Left ventricle myocardium inferior (tissue), 1 donor: ENCODE results near the gene GMFB. TPM values are rescaled to one million over a fixed set of nuclear protein-coding genes. Genes with fewer than 3 reads are reported as not detected.
"Not testable (repeated sequence)": the region's sequence is repeated elsewhere in the genome, so short reads cannot be mapped to it uniquely, and the experiment has no call there.

Source experiments
- DNase-seq: peaks from one replicate; pipeline ENCODE4 v3.0.0-alpha.2; 2020
- H3K27ac ChIP-seq: fragments of 200-600 bp; replicated peaks from 2 replicates; pipeline ENCODE4 v1.8.0; 2021
- H3K27me3 ChIP-seq: fragments of 200-600 bp; 2 replicates; pipeline ENCODE4 v1.8.0; 2021; ENCODE audit warnings: low read depth
- H3K36me3 ChIP-seq: fragments of 200-600 bp; 2 replicates; pipeline ENCODE4 v1.8.0; 2021
- H3K4me1 ChIP-seq: fragments of 200-600 bp; 2 replicates; pipeline ENCODE4 v1.8.0; 2021
- H3K4me3 ChIP-seq: fragments of 200-600 bp; 2 replicates; pipeline ENCODE4 v1.8.0; 2021; ENCODE audit warnings: mild to moderate bottlenecking, moderate library complexity
- H3K9me3 ChIP-seq: fragments of 200-600 bp; replicated peaks from 2 replicates; pipeline ENCODE4 v1.8.0; 2021
- intact Hi-C: fragments of 100-400 bp; cut with micrococcal nuclease; formaldehyde crosslinking; loops from one replicate; pipeline ENCODE4 v1.11.0; 2022
- total RNA-seq: library from RNA; stranded (reverse); fragmentation: NEBNext Ultra II Directional; extraction: Animal tissue kit (Norgen Biotek cat#: 25700); gene quantifications from one replicate; pipeline ENCODE4 v1.2.1, GENCODE V29; 2021
- TF ChIP-seq, protein P1 (sequence below): fragments of 200-600 bp; IDR thresholded peaks from 2 replicates; pipeline ENCODE4 v1.8.0; 2021; ENCODE audit warnings: antibody characterized with exemption, mild to moderate bottlenecking, borderline replicate concordance
- donor health status: DM: no; HTN: yes; CAD: no; lungs with severe emphysema.

The GMFB gene
- total RNA-seq, 1 donor from 2014 or later: 23.4 TPM

DNA sequence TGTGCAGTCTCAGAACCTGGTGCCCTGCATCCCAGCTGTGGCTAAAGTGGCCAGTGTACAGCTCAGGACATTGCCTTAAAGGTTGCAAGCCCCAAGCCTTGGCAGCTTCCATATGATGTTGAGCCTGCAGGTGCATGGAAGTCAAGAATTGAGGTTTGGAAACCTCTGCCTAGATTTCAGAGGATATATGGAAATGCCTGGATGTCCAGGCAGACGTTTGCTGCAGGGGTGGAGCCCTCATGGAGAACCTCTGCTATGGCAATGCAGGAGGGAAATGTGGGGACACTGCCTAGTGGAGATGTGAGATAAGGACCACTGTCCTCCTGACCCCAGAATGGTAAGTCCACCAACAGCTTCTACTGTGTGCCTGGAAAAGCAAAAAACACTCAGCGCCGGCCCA is 29.7 kb downstream of the GMFB start:
- intact Hi-C loops: no loop called here
- Histone ChIP-seq H3K27me3 (no peaks in the 10 kb centered on the region), H3K4me3 (no peak overlapping the region), H3K4me1 (no peaks in the 10 kb centered on the region), H3K9me3 (no peaks in the 10 kb centered on the region), H3K36me3 (no peaks in the 10 kb centered on the region), H3K27ac (no peak overlapping the region)
- TF ChIP-seq, protein P1, sequence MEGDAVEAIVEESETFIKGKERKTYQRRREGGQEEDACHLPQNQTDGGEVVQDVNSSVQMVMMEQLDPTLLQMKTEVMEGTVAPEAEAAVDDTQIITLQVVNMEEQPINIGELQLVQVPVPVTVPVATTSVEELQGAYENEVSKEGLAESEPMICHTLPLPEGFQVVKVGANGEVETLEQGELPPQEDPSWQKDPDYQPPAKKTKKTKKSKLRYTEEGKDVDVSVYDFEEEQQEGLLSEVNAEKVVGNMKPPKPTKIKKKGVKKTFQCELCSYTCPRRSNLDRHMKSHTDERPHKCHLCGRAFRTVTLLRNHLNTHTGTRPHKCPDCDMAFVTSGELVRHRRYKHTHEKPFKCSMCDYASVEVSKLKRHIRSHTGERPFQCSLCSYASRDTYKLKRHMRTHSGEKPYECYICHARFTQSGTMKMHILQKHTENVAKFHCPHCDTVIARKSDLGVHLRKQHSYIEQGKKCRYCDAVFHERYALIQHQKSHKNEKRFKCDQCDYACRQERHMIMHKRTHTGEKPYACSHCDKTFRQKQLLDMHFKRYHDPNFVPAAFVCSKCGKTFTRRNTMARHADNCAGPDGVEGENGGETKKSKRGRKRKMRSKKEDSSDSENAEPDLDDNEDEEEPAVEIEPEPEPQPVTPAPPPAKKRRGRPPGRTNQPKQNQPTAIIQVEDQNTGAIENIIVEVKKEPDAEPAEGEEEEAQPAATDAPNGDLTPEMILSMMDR: no peak
- DNase-seq: no peak

DNA sequence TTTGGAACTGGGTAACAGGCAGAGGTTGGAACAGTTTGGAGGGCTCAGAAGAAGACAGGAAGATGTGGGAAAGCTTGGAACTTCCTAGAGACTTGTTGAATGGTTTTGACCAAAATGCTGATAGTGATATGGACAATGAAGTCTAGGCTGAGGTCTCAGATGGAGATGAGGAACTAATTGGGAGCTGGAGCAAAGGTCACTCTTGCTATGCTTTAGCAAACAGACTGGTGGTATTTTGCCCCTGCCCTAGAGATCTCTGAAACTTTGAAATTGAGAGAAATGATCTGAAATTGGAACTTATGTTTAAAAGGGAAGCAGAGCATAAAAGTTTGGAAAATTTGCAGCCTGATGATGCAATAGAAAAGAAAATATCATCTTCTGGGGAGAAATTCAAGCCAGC is 30.2 kb downstream of the GMFB start:
- H3K4me3 ChIP-seq, DNase-seq, H3K27ac ChIP-seq, H3K9me3 ChIP-seq, H3K27me3 ChIP-seq, H3K36me3 ChIP-seq, intact Hi-C loops, H3K4me1 ChIP-seq: not testable (repeated sequence)

DNA sequence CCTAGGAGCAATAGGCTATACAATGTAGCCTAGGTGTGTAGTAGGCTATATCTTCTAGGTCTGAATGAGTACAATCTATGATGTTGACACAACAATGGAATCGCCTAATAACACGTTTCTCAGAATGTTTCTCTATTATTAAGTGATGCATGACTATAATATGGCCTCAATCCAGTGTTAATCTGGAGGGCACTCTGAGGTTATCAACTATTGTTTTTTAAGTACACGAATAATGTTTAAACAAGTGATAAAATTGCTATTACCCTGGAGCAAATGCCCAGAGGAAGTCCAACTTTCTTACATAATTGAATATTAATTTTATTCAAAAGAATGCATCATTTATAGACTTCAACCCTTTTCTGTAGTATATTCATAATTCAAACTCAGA is 31.2 kb downstream of the GMFB start:
- TF ChIP-seq, protein P1: no peak
- intact Hi-C loops: no loop called here
- no peak for DNase-seq

DNA sequence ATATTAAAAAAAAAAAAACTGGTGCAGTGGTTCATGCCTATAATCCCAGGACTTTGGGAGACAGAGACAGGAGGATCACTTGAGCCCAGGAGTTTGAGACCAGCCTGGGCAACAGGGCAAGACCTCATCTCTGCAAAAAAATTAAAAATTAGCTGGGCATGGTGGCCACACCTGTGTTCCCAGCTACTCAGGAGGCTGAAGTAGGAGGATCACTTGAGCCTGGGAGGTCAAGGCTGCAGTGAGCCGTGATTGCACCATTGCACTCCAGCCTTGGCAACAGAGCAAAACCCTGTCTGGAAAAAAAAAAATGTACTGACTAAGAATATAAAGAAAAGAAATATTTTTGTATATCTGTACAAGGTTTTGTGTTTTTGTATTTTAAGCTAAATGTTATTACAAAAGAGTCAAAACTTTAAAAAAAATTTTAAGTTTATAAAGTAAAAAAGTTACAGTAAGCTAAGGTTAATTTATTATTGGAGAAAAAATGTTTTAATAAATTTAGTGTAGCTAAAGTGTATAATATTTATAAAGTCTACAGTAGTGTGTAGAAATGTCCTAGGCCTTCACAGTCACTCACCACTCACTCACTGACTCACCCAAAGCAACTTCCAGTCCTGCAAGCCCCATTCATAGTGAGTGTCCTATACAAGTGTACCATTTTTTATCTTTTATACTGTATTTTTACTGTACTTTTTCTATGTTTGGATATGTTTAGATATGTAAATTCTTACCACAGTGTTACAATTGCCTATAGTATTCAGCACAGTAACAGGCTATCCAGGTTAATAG is 31.8 kb downstream of the GMFB start:
- H3K36me3 ChIP-seq, DNase-seq, H3K27ac ChIP-seq, H3K4me3 ChIP-seq, H3K9me3 ChIP-seq, H3K4me1 ChIP-seq, H3K27me3 ChIP-seq, intact Hi-C loops: not testable (repeated sequence)

More for the DNA sequence above, 31.2 kb downstream of the GMFB start:
- no peaks in the 10 kb centered on the region for H3K9me3 ChIP-seq
- no peak overlapping the region for H3K27ac ChIP-seq
- H3K4me3 ChIP-seq: no peak overlapping the region
- no peaks in the 10 kb centered on the region for H3K36me3 ChIP-seq
- H3K27me3 ChIP-seq: no peaks in the 10 kb centered on the region
- H3K4me1 ChIP-seq: no peaks in the 10 kb centered on the region

DNA sequence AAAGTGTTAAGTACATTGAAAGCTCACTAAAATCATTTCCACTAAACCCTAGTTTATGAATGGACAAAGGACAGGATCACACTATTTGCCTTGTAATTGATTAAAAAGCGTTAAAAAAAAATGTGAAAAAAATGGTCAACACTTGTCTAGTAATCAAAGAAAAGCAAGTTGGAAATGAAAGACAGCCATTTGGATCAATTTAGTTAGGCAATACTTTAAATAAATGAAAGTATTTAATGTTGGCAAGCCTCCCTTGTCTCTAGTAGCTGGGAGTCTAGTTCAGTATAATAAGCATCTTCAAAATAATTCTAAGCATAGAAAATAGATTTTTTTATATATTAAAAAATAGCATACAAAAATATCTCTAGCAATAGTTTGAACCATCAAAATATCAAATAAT is 33.4 kb downstream of the GMFB start:
- H3K27ac ChIP-seq: no peak overlapping the region
- H3K36me3 ChIP-seq: no peaks in the 10 kb centered on the region
- TF ChIP-seq, protein P1: no peak
- no peaks in the 10 kb centered on the region for H3K4me1 ChIP-seq
- H3K9me3 ChIP-seq: no peaks in the 10 kb centered on the region
- intact Hi-C loops: no loop called here
- no peak for DNase-seq
- H3K27me3 ChIP-seq: no peaks in the 10 kb centered on the region
- H3K4me3 ChIP-seq: no peak overlapping the region

DNA sequence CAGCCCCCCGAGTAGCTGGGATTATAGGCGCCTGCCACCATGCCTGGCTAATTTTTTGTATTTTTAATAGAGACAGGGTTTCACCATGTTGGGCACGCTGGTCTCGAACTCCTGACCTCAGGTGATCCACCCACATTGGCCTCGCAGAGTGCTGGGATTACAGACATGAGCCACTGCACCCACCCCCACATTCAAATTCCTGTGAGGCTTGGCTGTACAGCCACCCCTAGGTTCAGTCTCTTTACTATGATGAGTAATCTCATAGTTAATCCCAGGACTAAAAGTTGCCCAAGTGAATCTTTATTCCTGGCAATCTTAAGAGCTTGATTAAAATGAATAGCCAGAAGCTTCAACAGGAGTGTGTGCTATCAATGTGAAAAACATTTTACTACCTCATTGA is 34.8 kb downstream of the GMFB start:
- intact Hi-C loops, H3K27ac ChIP-seq, H3K9me3 ChIP-seq, H3K27me3 ChIP-seq, H3K4me3 ChIP-seq, DNase-seq, H3K36me3 ChIP-seq, H3K4me1 ChIP-seq: not testable (repeated sequence)

DNA sequence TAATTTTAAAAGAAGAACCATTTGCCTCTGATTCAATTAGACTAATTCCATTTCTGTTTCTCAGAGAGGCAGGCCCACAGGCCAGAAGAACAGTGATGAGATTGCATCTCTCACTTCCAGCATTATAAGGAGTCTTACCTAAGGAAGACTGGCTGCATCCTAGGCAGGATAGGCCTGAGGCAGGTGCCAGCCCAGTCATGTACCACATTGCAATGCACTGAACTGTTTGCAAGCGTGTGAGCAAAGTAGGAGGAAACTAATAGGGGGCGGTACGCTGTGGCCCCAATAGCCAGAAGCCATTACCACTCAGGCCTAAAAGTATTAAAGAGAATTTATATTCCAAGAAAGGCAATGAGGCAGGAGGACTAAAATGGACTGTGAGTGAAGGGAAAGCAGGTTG is 35.5 kb downstream of the GMFB start:
- intact Hi-C loops: no loop called here
- Histone ChIP-seq H3K27ac (no peak overlapping the region), H3K4me1 (no peaks in the 10 kb centered on the region), H3K9me3 (no peaks in the 10 kb centered on the region), H3K27me3 (no peaks in the 10 kb centered on the region), H3K36me3 (no peaks in the 10 kb centered on the region), H3K4me3 (no peak overlapping the region)
- DNase-seq: no peak
- TF ChIP-seq, protein P1: no peak
